Measurements from ENCODE around the gene HGD. TPM values are rescaled to one million over a fixed set of nuclear protein-coding genes. Genes with fewer than 3 reads are reported as not detected.

Gene HGD
- total and polyA plus RNA-seq, 10 of the 15 experiments (the other 5 are each of a cell fraction or from before 2014, with no cell fraction given), result 0.18 to 0.81 (median 0.40) TPM; not detected in 6

DNA sequence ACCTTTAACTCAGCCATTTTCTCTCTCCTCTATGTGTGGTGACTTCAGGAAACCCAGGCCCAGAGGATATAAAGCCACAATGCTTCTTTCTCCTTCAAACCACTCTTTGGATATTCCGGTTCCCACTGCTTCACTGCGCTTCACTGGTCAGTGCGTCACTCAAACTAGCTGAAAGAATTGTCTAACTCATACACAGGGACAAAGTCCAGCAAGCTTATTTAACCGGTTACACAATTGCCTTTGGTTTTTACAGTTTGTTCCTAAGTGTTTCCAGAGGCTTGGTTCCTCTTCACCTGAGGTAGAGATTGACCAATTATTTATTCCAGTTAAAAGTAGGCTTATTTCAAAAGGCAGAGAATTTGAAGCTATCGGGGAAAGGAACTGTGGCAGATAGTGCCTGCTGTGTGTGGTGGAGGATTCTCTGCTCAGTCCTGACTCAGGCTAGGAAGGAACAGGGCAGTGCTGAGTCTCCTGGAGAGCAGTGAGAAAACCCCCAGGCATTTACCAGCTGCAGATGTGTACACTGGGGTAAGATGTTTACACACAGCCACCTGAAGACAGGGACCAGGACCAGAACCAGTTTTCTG, at the start of gene HGD (continued):
- TF ChIP-seq, protein P1, sequence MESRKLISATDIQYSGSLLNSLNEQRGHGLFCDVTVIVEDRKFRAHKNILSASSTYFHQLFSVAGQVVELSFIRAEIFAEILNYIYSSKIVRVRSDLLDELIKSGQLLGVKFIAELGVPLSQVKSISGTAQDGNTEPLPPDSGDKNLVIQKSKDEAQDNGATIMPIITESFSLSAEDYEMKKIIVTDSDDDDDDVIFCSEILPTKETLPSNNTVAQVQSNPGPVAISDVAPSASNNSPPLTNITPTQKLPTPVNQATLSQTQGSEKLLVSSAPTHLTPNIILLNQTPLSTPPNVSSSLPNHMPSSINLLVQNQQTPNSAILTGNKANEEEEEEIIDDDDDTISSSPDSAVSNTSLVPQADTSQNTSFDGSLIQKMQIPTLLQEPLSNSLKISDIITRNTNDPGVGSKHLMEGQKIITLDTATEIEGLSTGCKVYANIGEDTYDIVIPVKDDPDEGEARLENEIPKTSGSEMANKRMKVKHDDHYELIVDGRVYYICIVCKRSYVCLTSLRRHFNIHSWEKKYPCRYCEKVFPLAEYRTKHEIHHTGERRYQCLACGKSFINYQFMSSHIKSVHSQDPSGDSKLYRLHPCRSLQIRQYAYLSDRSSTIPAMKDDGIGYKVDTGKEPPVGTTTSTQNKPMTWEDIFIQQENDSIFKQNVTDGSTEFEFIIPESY (IDR thresholded peaks at IDR 0.05), result no peak
- TF ChIP-seq POLR2A (IDR thresholded peaks at IDR 0.05; ENCODE audit: low read depth, low read length), result no peak
- TF ChIP-seq ZNF217 (IDR thresholded peaks at IDR 0.05), result no peak
- no peak for TF ChIP-seq ATF7 (IDR thresholded peaks at IDR 0.05; ENCODE audit: low read depth)

DNA sequence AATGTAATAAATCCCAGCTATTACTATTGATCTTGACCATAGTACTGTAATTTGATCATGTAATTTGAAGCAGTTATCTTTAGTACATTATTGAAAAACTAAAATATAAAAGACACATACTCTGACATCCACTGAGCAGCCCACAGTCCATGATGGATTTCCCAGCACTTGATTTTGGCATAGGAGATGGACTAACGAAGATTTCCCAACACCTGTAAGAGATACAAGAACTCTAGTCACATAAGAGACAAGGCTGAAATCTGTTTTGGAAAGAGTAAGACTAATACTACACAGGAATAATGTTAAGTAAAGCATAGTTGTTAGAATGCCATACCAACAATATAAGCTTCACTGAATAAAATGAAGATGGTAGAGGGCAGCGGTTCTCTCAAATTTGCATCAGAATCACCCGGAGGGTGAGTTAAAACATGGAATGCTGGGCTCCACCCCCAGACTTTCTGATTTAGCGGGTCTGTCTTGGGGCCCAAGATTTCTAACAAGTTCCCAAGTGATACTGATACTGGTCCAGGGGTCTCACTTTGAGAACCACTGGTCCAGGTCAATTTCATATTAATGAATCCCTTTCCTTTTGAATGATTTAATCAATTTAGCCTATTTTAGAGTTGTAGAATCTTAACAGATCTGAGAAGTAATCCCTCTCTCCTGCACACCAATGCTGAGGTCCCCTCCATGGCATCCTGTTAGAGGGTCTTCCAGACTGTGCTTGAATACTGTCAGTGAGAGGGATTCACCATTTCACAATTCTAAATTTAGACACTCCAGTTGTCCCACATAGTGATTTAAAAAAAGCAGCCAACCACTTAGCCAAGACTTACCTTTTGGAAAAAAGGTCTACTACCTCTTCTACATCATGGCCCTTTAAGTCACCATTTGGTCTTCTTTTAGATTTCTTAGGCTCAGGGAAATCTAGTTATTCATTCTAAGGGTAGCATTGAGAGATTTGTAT, 48.8 kb upstream of the HGD start:
- TF ChIP-seq, protein P2, sequence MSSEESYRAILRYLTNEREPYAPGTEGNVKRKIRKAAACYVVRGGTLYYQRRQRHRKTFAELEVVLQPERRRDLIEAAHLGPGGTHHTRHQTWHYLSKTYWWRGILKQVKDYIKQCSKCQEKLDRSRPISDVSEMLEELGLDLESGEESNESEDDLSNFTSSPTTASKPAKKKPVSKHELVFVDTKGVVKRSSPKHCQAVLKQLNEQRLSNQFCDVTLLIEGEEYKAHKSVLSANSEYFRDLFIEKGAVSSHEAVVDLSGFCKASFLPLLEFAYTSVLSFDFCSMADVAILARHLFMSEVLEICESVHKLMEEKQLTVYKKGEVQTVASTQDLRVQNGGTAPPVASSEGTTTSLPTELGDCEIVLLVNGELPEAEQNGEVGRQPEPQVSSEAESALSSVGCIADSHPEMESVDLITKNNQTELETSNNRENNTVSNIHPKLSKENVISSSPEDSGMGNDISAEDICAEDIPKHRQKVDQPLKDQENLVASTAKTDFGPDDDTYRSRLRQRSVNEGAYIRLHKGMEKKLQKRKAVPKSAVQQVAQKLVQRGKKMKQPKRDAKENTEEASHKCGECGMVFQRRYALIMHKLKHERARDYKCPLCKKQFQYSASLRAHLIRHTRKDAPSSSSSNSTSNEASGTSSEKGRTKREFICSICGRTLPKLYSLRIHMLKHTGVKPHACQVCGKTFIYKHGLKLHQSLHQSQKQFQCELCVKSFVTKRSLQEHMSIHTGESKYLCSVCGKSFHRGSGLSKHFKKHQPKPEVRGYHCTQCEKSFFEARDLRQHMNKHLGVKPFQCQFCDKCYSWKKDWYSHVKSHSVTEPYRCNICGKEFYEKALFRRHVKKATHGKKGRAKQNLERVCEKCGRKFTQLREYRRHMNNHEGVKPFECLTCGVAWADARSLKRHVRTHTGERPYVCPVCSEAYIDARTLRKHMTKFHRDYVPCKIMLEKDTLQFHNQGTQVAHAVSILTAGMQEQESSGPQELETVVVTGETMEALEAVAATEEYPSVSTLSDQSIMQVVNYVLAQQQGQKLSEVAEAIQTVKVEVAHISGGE (CRISPR knock-in tag; IDR thresholded peaks at IDR 0.05), result no peak
- BruUV-seq (replicated peaks), result no TSS peak
- H3K27ac ChIP-seq (ENCODE audit: control insufficient read depth, insufficient read depth), result no peak overlapping the region
- H3K4me2 ChIP-seq (ENCODE audit: control insufficient read depth, insufficient read depth), result no peak overlapping the region
- ChIA-PET RAD21 (ENCODE audit: unreplicated experiment) (interaction anchor here (1.0 to 1.5 kb wide), 2 partner anchors 11 to 59 kb away, joined by 3 read pairs; no protein-coding TSS in a partner anchor), POLR2A (no interaction called here), CTCF (interaction anchor here (0.8 to 1.2 kb wide), 4 partner anchors 8 to 170 kb away, joined by 3 read pairs; no protein-coding TSS in a partner anchor), SMC1A (ENCODE audit: uncharacterized antibody, unreplicated experiment) (interaction anchor here (1.3 to 3.7 kb wide), 5 partner anchors 10 to 64 kb away, joined by 4 to 22 read pairs (median 5); no protein-coding TSS in a partner anchor)
- in situ Hi-C loops (cut with MboI), result no loop called here
- ATAC-seq, result no peak
- no peaks in the 10 kb centered on the region for H3K4me1 ChIP-seq (ENCODE audit: control insufficient read depth, insufficient read depth, low read length)
- H3K9me3 ChIP-seq (replicated peaks; ENCODE audit: control insufficient read depth, insufficient read depth, low read length), result no peaks in the 10 kb centered on the region; the same call in 2 of the 3 replicates
- no peak overlapping the region for H2AFZ ChIP-seq (ENCODE audit: control insufficient read depth, low read depth, low read length)
- peaks cover 0 to 4% of the 10 kb centered on the region in 2 experiments; a peak in 1 of 4 replicates for H3K36me3 ChIP-seq (ENCODE audit: control insufficient read depth in 2 of 2, insufficient read depth in 2 of 2, low read length in 1 of 2)
- WGBS (ENCODE audit: insufficient coverage, insufficient replicate concordance, low lambda C conversion rate, missing lambda C conversion rate), result over 99% methylated on average over 4 of the region's 4 CpGs
- H3K27me3 ChIP-seq (replicated peaks in 1 of 2; ENCODE audit: control insufficient read depth in 2 of 2, insufficient read depth in 2 of 2, low read length in 1 of 2), result no peaks in the 10 kb centered on the region
- no peak overlapping the region for H3K9ac ChIP-seq (ENCODE audit: control insufficient read depth, insufficient read depth, low read length)
- no peak for FAIRE-seq
- no peaks in the 10 kb centered on the region for H3K79me2 ChIP-seq (ENCODE audit: control insufficient read depth, insufficient read depth, low read length)
- H3K4me3 ChIP-seq, result no peak overlapping the region
- DNase-seq (ENCODE audit: low read depth, low spot score), result no peak
- intact Hi-C loops (cut with micrococcal nuclease; ENCODE audit: unreplicated experiment), result no loop called here
- H4K20me1 ChIP-seq (ENCODE audit: control insufficient read depth, insufficient read depth), result no peaks in the 10 kb centered on the region

Measured in GM12878 (cell line).